ENCODE measurements around the gene COPS9.

Gene COPS9

DNA sequence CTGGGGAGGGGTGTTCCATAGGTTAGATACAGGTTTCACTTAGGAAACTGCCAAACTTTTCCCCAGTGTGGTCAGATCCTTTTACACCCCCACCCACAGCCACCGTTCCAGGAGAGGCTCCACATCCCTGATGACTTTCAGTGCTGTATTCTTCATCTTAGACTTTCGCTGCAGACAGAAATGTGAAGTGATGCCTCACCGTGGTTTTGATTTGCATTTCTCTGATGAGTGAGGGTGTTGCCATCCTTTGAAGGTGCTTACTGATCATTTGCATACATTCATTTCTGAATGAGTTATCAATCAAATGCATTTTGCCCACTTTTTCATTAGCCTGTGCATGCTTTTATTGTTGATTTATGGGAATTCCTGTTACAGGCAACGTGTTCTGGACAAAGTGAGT, 14.9 kb downstream of the COPS9 start:
- Histone ChIP-seq H3K4me1 (ENCODE audit: insufficient read depth, insufficient read length) (no peaks in the 10 kb centered on the region), H3K4me3 (ENCODE audit: insufficient read length, low read depth) (no peak overlapping the region), H3K9me3 (ENCODE audit: insufficient read depth, low read length) (no peaks in the 10 kb centered on the region), H3K36me3 (ENCODE audit: insufficient read depth, insufficient read length, low read length) (peaks cover 17% of the 10 kb centered on the region), H3K9ac (ENCODE audit: insufficient read length, low read depth) (no peak overlapping the region), H3K27me3 (ENCODE audit: insufficient read depth, insufficient read length) (no peaks in the 10 kb centered on the region)
- TF ChIP-seq YY1 (IDR thresholded peaks at IDR 0.05; ENCODE audit: insufficient read depth, insufficient read length) = no peak
- no peak for TF ChIP-seq ZNF274 (IDR thresholded peaks at IDR 0.05; ENCODE audit: low read depth, low read length)
- TF ChIP-seq SUZ12 (IDR thresholded peaks at IDR 0.05; ENCODE audit: extremely low read depth, insufficient read depth, insufficient read length) = no peak
- no peak for DNase-seq (ENCODE audit: low read depth, low spot score)

DNA sequence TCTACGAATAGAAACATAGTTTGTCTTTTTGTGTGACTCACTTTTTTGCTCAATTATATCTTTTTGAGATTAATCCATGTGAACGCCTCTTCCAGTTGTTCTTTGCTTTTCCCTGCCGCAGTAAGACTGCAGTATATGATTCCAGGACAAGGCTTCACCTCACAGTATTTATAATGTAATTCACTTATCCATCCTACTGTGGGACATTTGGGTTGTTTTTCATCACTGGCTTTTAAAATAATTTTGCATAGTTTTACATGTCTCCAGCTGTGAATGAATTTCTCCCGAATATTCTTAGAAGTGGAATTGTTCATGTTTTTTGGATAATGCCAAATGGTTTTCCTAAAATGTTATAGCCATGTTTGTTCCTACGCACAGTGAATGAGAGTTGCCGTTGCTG, 21.9 kb downstream of the COPS9 start:
- no peak for TF ChIP-seq YY1 (IDR thresholded peaks at IDR 0.05; ENCODE audit: insufficient read depth, insufficient read length)
- TF ChIP-seq ZNF274 (IDR thresholded peaks at IDR 0.05; ENCODE audit: low read depth, low read length) = no peak
- TF ChIP-seq SUZ12 (IDR thresholded peaks at IDR 0.05; ENCODE audit: extremely low read depth, insufficient read depth, insufficient read length) = no peak

DNA sequence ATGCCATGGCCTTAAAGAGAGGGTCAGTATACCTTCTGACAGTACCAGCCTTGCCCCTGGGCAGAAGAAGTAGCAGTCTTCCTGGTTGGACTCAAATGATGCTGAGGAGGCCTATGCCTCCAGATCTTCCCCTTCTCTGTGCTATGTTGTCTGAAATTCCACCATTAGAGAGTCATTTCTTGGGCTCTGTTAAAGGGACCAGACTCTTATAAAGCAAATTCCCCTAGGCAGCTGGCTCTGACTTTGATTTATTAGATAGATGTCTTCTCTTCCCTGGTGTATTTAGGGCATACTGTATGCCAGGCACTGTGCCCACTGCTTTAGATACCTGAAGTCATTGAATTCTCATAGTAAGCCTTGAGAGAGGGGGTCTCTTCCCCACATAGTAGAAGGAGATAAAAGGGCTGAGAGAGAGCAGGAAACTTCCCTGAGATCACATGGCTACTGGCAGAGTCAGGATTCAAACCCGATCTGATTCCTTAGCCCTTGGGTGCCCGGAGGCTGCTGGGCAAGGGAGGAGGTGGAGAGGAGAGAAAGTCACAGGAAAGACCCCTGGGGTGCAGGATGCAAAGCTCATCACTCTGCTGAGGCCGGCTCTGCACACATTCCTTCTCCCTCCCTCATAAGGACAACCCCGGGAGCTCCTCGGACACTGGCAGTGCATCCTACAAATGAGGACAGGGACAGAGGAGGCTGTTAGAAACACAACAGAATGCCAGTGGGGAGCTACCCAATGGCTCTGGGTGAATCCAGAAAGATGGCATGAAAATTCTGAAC, 23.0 kb downstream of the COPS9 start:
- H3K36me3 ChIP-seq (ENCODE audit: insufficient read depth, insufficient read length, low read length) = no peaks in the 10 kb centered on the region
- H3K27me3 ChIP-seq (ENCODE audit: insufficient read depth, insufficient read length) = peaks cover 4% of the 10 kb centered on the region
- no peak overlapping the region for H3K4me3 ChIP-seq (ENCODE audit: insufficient read length, low read depth)
- TF ChIP-seq ZNF274 (IDR thresholded peaks at IDR 0.05; ENCODE audit: low read depth, low read length) (no peak), YY1 (IDR thresholded peaks at IDR 0.05; ENCODE audit: insufficient read depth, insufficient read length) (no peak)
- H3K9ac ChIP-seq (ENCODE audit: insufficient read length, low read depth) = no peak overlapping the region
- no peaks in the 10 kb centered on the region for H3K4me1 ChIP-seq (ENCODE audit: insufficient read depth, insufficient read length)
- DNase-seq (ENCODE audit: low read depth, low spot score) = no peak
- H3K9me3 ChIP-seq (ENCODE audit: insufficient read depth, low read length) = no peaks in the 10 kb centered on the region

More for the DNA sequence above, 21.9 kb downstream of the COPS9 start:
- H3K9ac ChIP-seq (ENCODE audit: insufficient read length, low read depth) = no peak overlapping the region
- no peak for DNase-seq (ENCODE audit: low read depth, low spot score)
- no peaks in the 10 kb centered on the region for H3K4me1 ChIP-seq (ENCODE audit: insufficient read depth, insufficient read length)
- H3K36me3 ChIP-seq (ENCODE audit: insufficient read depth, insufficient read length, low read length) = no peaks in the 10 kb centered on the region
- no peak overlapping the region for H3K4me3 ChIP-seq (ENCODE audit: insufficient read length, low read depth)
- H3K9me3 ChIP-seq (ENCODE audit: insufficient read depth, low read length) = no peaks in the 10 kb centered on the region
- H3K27me3 ChIP-seq (ENCODE audit: insufficient read depth, insufficient read length) = peaks cover 4% of the 10 kb centered on the region

DNA sequence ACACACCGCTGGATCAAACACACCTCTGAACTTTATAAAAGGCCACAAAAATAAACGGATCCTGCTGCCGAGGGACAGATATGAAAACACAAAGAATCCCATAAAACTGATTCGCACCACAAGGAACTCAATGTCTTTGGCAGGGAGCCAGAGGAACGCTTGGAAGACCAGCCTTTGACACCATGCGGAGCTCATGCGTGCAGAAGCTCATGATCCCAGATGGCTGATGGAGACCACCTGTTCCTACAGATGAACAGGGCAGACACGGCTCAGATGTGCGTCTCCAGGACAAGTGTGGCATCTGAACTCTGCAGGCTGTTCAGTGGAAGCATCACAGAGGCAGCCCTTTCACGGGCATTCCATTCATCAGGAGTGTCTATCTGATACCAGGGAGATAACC, 24.9 kb downstream of the COPS9 start:
- no peak for DNase-seq (ENCODE audit: low read depth, low spot score)
- Histone ChIP-seq H3K4me3 (ENCODE audit: insufficient read length, low read depth) (no peak overlapping the region), H3K9me3 (ENCODE audit: insufficient read depth, low read length) (no peaks in the 10 kb centered on the region), H3K27me3 (ENCODE audit: insufficient read depth, insufficient read length) (peaks cover 4% of the 10 kb centered on the region), H3K4me1 (ENCODE audit: insufficient read depth, insufficient read length) (peaks cover 4% of the 10 kb centered on the region), H3K36me3 (ENCODE audit: insufficient read depth, insufficient read length, low read length) (no peaks in the 10 kb centered on the region), H3K9ac (ENCODE audit: insufficient read length, low read depth) (no peak overlapping the region)
- no peak for TF ChIP-seq YY1 (IDR thresholded peaks at IDR 0.05; ENCODE audit: insufficient read depth, insufficient read length)
- no peak for TF ChIP-seq SUZ12 (IDR thresholded peaks at IDR 0.05; ENCODE audit: extremely low read depth, insufficient read depth, insufficient read length)
- TF ChIP-seq ZNF274 (IDR thresholded peaks at IDR 0.05; ENCODE audit: low read depth, low read length) = no peak

DNA sequence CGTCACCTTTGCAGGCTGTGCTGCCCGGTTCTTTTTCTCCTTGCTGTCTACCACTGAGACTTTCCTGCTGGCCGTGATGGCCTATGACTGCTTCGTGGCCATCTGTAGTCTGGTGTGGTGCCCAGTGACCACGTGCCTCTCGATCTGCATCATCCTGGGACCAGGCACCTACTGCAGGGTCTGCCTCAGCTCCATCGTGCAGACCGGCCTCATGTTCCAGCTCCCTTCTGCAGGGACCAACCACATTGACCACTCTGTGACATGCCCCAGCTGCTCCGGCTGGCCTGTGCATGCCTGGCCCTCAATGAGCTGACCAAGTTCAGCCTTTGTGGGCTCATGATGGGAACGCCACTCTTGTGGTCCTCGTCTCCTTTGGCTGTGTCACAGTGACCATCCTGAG, 26.7 kb downstream of the COPS9 start:
- Histone ChIP-seq H3K36me3 (ENCODE audit: insufficient read depth, insufficient read length, low read length) (no peaks in the 10 kb centered on the region), H3K4me3 (ENCODE audit: insufficient read length, low read depth) (no peak overlapping the region), H3K9me3 (ENCODE audit: insufficient read depth, low read length) (no peaks in the 10 kb centered on the region), H3K27me3 (ENCODE audit: insufficient read depth, insufficient read length) (peaks cover 4% of the 10 kb centered on the region), H3K9ac (ENCODE audit: insufficient read length, low read depth) (no peak overlapping the region), H3K4me1 (ENCODE audit: insufficient read depth, insufficient read length) (peaks cover 4% of the 10 kb centered on the region)
- TF ChIP-seq YY1 (IDR thresholded peaks at IDR 0.05; ENCODE audit: insufficient read depth, insufficient read length) (no peak), ZNF274 (IDR thresholded peaks at IDR 0.05; ENCODE audit: low read depth, low read length) (no peak)
- no peak for DNase-seq (ENCODE audit: low read depth, low spot score)

DNA sequence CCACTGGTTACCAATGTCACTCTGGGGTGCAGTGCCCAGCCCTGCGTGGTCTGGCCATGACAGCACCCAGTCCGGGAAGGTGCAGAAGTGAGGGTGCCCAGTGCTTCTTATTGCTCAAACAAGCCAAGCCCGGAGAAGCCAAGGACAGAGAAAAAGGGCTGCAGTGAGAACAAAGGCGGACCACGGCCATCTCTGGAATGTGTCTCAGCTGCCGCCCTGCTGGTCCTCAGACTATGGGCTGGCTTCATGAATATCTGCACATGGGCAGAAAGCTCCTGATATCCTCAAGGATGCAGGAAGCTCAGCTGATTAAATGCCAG, 28.7 kb downstream of the COPS9 start:
- Histone ChIP-seq H3K27me3 (ENCODE audit: insufficient read depth, insufficient read length) (peaks cover 4% of the 10 kb centered on the region), H3K4me1 (ENCODE audit: insufficient read depth, insufficient read length) (peaks cover 4% of the 10 kb centered on the region), H3K9ac (ENCODE audit: insufficient read length, low read depth) (no peak overlapping the region), H3K9me3 (ENCODE audit: insufficient read depth, low read length) (no peaks in the 10 kb centered on the region), H3K4me3 (ENCODE audit: insufficient read length, low read depth) (no peak overlapping the region), H3K36me3 (ENCODE audit: insufficient read depth, insufficient read length, low read length) (no peaks in the 10 kb centered on the region)
- no peak for DNase-seq (ENCODE audit: low read depth, low spot score)
- no peak for TF ChIP-seq SUZ12 (IDR thresholded peaks at IDR 0.05; ENCODE audit: extremely low read depth, insufficient read depth, insufficient read length)
- TF ChIP-seq YY1 (IDR thresholded peaks at IDR 0.05; ENCODE audit: insufficient read depth, insufficient read length) = no peak
- TF ChIP-seq ZNF274 (IDR thresholded peaks at IDR 0.05; ENCODE audit: low read depth, low read length) = no peak

DNA sequence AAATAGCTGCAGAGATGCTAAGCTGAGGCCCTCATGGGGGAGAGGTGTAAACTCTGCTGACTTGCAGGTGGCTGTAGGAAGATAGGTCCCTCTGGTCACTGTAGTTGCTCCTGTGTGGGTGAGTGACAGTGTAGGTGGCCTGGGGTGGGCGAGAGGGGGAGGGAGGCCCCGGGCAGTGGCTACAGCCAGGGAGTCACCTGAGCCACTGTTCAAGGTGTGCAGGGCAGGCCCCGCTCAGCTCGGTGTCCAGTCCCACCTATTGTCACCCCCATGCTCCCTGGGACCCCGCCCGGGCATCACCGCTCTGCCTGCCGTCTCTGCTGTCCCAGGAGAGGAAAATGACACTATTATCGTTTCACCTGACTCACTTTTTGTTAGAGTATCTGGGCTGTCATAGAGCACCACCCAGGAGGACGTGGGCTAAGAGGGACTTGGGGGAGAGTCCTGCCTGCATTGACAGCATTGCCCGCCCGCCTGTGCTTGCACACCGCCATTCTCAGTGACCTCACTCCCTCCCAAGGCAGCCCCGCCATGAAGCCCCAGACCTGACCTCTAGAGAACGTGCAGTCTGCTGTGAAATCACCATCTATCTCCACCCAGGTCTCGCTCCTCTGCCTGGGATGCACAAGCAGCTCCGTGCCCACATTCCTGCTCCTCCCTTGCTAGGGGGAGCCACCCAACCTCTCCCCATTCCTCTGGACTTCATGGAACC, 29.2 kb downstream of the COPS9 start:
- TF ChIP-seq YY1 (IDR thresholded peaks at IDR 0.05; ENCODE audit: insufficient read depth, insufficient read length) (no peak), ZNF274 (IDR thresholded peaks at IDR 0.05; ENCODE audit: low read depth, low read length) (no peak), SUZ12 (IDR thresholded peaks at IDR 0.05; ENCODE audit: extremely low read depth, insufficient read depth, insufficient read length) (no peak)
- H3K4me1 ChIP-seq (ENCODE audit: insufficient read depth, insufficient read length) = peaks cover 4% of the 10 kb centered on the region
- no peak overlapping the region for H3K9ac ChIP-seq (ENCODE audit: insufficient read length, low read depth)
- H3K36me3 ChIP-seq (ENCODE audit: insufficient read depth, insufficient read length, low read length) = no peaks in the 10 kb centered on the region
- peaks cover 4% of the 10 kb centered on the region for H3K27me3 ChIP-seq (ENCODE audit: insufficient read depth, insufficient read length)
- no peaks in the 10 kb centered on the region for H3K9me3 ChIP-seq (ENCODE audit: insufficient read depth, low read length)
- H3K4me3 ChIP-seq (ENCODE audit: insufficient read length, low read depth) = no peak overlapping the region
- DNase-seq (ENCODE audit: low read depth, low spot score) = no peak

Measured in NT2/D1 (cell line).